Right atrium auricular region (tissue), 2 donors: ENCODE results near the gene SLIRP. TPM values are rescaled to one million over a fixed set of nuclear protein-coding genes. Genes with fewer than 3 reads are reported as not detected.
"Not testable (repeated sequence)": the region's sequence is repeated elsewhere in the genome, so short reads cannot be mapped to it uniquely, and the experiment has no call there.

Source experiments
- DNase-seq: peaks from one replicate; pipeline ENCODE4 v3.0.0-alpha.2; 2019; ENCODE audit warnings: low spot score
- H3K27ac ChIP-seq, 2 donors: fragments of 200-600 bp; sonication (generic); 1 replicate in 1 of 2; 2 replicates in 1 of 2; pipeline ENCODE4 v1.5.1; 2016 to 2019
- H3K27me3 ChIP-seq, 2 donors: fragments of 200-600 bp; sonication (generic); one replicate each; pipeline versions ENCODE4 v1.5.1 to v1.6.0; 2017 to 2019
- H3K36me3 ChIP-seq: fragments of 200-600 bp; sonication (generic); one replicate; pipeline ENCODE4 v1.5.1; 2016
- H3K4me1 ChIP-seq, 2 donors: fragments of 200-600 bp; sonication (generic); one replicate each; pipeline versions ENCODE4 v1.5.1 to v1.6.0; 2017 to 2019
- H3K4me3 ChIP-seq, 2 donors: fragments of 200-600 bp; sonication (generic); 1 replicate in 1 of 2; 2 replicates in 1 of 2; pipeline ENCODE4 v1.5.1; 2017 to 2019; ENCODE audit warnings: mild to moderate bottlenecking in 1 of 2, moderate library complexity in 1 of 2
- H3K9me3 ChIP-seq, 2 donors: fragments of 200-600 bp; sonication (generic); one replicate each; pipeline ENCODE4 v1.5.1; 2019
- total RNA-seq, 2 donors: library from RNA; depleted of rRNA; stranded (reverse); fragments of >200 nt; gene quantifications; one replicate each; pipeline ENCODE4 v1.1.0, GENCODE V29; 2016
- TF ChIP-seq, protein P1 (sequence below), 2 donors: fragments of 200-600 bp; sonication (generic); IDR thresholded peaks; one replicate each; pipeline ENCODE4 v1.5.1; 2019; ENCODE audit warnings: antibody characterized with exemption in 2 of 2

Gene SLIRP
- total RNA-seq: 100 to 1,000 TPM; 271 to 345 TPM

DNA sequence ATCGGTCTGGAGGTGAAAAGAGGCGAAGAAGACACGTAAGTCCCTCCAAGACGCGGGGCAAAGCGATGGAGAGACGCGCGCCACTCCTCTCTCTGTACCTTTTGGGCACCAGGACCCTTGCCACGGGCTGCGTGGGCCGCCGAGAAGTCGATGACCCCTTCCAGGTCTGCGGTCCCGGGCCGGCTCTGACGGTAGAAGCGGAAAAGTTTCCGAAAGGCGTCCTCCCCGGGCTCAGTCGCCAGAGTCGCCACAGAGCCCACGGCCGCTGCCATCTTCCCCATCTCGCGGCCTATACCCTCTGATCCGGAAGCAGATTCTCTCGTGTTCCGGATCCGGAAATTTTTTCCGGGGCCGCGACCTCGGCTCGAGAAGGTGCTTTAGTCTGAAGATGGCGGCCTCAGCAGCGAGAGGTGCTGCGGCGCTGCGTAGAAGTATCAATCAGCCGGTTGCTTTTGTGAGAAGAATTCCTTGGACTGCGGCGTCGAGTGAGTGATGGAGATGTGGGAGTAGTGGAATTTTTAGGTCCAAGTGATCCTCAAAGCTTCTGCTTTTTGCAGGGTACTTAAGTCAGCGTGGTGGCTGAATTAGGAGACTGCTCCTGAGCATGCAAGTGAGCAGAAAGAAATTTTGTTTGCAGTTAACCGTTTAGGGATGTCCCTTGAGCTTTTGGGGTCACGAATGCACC is at the start of gene SLIRP, which contains the start of gene ALKBH1:
SLIRP (plus strand) TSS at position 380 of the 685 bp plus-strand sequence; CDS start at position 389, 9 bp downstream.
ALKBH1 (minus strand) TSS at position 300 of the 685 bp plus-strand sequence; CDS start at position 281, 19 bp downstream.
- peaks cover 0 to 30% of the 10 kb centered on the region in 2 donors for H3K4me1 ChIP-seq
- peak; percentile 86 for DNase-seq
- peaks cover 38% of the 10 kb centered on the region for H3K36me3 ChIP-seq
- H3K27me3 ChIP-seq: no peaks in the 10 kb centered on the region
- peak within 1 kb of the TSS; percentile 96 to 97 for H3K4me3 ChIP-seq
- TF ChIP-seq, protein P1, sequence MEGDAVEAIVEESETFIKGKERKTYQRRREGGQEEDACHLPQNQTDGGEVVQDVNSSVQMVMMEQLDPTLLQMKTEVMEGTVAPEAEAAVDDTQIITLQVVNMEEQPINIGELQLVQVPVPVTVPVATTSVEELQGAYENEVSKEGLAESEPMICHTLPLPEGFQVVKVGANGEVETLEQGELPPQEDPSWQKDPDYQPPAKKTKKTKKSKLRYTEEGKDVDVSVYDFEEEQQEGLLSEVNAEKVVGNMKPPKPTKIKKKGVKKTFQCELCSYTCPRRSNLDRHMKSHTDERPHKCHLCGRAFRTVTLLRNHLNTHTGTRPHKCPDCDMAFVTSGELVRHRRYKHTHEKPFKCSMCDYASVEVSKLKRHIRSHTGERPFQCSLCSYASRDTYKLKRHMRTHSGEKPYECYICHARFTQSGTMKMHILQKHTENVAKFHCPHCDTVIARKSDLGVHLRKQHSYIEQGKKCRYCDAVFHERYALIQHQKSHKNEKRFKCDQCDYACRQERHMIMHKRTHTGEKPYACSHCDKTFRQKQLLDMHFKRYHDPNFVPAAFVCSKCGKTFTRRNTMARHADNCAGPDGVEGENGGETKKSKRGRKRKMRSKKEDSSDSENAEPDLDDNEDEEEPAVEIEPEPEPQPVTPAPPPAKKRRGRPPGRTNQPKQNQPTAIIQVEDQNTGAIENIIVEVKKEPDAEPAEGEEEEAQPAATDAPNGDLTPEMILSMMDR (IDR thresholded peaks at IDR 0.05): no peak
- peak within 1 kb of the TSS; percentile 62 to 79 for H3K27ac ChIP-seq
- no peaks in the 10 kb centered on the region for H3K9me3 ChIP-seq

DNA sequence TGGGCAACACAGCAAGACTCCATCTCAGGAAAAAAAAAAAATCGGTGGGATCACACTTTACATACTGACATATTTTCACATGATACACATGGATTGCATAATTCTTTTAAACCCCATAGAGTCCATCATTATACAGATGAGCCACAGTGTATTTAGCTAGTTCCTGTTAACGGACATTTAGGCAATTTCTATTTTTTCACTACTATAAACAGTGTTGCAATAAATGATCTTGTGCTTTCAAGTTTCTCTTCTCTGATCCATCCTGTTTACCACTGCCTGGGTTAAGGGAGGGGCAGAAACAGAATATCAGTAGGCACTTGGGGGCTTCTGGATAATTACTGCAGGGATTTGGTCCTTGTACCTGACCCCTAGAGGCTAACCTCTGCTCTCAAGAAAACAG is 48.1 kb upstream of the SLIRP start:
- Histone ChIP-seq H3K4me3 (no peak overlapping the region), H3K27ac (no peak overlapping the region), H3K4me1 (no peaks in the 10 kb centered on the region), H3K36me3 (no peaks in the 10 kb centered on the region), H3K9me3 (no peaks in the 10 kb centered on the region), H3K27me3 (no peaks in the 10 kb centered on the region)
- DNase-seq: no peak
- TF ChIP-seq, protein P1 (IDR thresholded peaks at IDR 0.05): no peak

DNA sequence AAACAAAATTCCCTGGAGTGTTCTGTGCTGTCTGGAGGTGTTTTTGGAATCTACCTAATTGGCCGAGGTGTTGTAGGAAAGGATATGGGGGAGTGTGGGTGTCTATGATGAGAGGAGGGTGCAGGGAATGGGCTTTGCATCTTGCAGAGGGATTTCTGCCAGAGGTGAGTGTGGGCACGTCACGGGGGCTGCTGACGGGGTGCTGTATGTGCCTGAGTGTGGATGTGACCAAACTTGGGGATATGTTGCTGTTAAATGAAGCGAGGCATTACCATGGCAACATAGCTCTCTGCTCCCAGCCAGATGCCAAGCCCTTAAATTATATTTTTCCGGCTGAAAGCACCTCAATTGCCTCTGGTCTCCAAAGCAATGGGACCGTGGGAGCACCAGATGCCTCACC is 47.1 kb upstream of the SLIRP start:
- no peak for DNase-seq
- Histone ChIP-seq H3K27me3 (no peaks in the 10 kb centered on the region), H3K27ac (no peak overlapping the region), H3K9me3 (no peaks in the 10 kb centered on the region), H3K4me3 (no peak overlapping the region), H3K4me1 (no peaks in the 10 kb centered on the region), H3K36me3 (no peaks in the 10 kb centered on the region)
- TF ChIP-seq, protein P1 (IDR thresholded peaks at IDR 0.05): no peak

DNA sequence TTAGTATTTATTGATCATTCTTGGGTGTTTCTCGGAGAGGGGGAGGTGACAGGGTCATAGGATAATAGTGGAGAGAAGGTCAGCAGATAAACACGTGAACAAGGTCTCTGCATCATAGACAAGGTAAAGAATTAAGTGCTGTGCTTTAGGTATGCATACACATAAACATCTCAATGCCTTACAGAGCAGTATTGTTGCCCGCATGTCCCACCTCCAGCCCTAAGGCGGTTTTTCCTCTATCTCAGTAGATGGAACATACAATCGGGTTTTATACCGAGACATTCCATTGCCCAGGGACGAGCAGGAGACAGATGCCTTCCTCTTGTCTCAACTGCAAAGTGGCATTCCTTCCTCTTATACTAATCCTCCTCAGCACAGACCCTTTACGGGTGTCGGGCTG is 46.3 kb upstream of the SLIRP start:
- not testable (repeated sequence) for H3K36me3 ChIP-seq, H3K9me3 ChIP-seq, H3K4me3 ChIP-seq, H3K27me3 ChIP-seq, DNase-seq, H3K4me1 ChIP-seq, H3K27ac ChIP-seq

DNA sequence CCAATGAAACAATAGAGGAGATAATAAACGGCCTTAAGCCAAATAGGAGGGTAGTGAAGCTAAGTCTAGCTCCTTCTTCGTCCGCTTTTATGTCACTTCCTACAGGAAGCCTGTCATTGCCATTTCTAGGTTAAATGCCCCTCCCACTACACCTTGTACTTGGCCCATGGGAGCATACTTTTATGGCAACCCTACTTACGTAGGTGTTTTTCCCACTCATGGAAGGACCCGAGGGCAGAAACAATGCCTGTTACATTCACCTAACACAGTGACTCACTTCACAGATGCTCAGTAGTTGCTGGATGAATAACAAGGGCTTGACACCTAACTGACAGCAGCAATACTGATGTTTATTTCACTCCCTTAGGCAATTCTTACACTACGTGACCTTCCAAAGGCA is 44.6 kb upstream of the SLIRP start:
- TF ChIP-seq, protein P1 (IDR thresholded peaks at IDR 0.05): no peak
- no peak for DNase-seq
- H3K36me3 ChIP-seq: no peaks in the 10 kb centered on the region
- H3K9me3 ChIP-seq: no peaks in the 10 kb centered on the region
- no peaks in the 10 kb centered on the region for H3K27me3 ChIP-seq
- no peaks in the 10 kb centered on the region for H3K4me1 ChIP-seq
- no peak overlapping the region for H3K4me3 ChIP-seq
- peak overlapping the region; percentile 54 to 62 for H3K27ac ChIP-seq

DNA sequence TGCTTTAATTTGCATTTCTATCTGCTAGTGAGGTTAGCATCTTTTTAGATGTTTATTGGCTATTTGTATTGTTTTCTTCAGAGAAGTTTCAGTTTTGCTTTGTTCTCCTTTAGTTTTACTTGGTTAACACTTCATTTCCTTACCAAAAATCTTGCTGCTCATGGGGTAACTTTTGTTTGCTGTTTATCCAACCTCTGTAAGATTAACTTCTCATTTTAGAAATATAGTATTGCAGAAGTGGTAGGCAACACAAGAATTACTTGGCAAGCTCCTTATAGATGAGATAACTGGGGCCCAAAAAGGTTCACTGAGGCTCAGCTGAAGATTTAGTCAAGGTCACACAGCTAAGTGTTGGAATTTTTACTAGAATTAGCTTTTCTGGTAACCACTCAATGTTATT is 40.6 kb upstream of the SLIRP start:
- DNase-seq: no peak
- Histone ChIP-seq H3K27me3 (no peaks in the 10 kb centered on the region), H3K4me1 (no peaks in the 10 kb centered on the region), H3K36me3 (peaks cover 2% of the 10 kb centered on the region), H3K4me3 (no peak overlapping the region), H3K9me3 (no peaks in the 10 kb centered on the region), H3K27ac (no peak overlapping the region)
- TF ChIP-seq, protein P1 (IDR thresholded peaks at IDR 0.05): no peak
